Measurements from ENCODE around the gene PSTPIP2.

GRCh38 chr18:46051731-46052461 is 20.2 kb downstream of the PSTPIP2 start:
- TF ChIP-seq POLR2AphosphoS5 (IDR thresholded peaks at IDR 0.05; ENCODE audit: low read depth, low read length) (no peak), TAF1 (IDR thresholded peaks at IDR 0.05; ENCODE audit: borderline replicate concordance, low read depth, low read length) (no peak), POLR2A (IDR thresholded peaks at IDR 0.05; ENCODE audit: low read depth, low read length) (no peak)
